ENCODE measurements around the gene CNFN. TPM values are rescaled to one million over a fixed set of nuclear protein-coding genes. Genes with fewer than 3 reads are reported as not detected.

Gene CNFN
- total and polyA plus RNA-seq, 8 donors: 2.0 to 395 (median 5.1) TPM; not detected in 4

DNA sequence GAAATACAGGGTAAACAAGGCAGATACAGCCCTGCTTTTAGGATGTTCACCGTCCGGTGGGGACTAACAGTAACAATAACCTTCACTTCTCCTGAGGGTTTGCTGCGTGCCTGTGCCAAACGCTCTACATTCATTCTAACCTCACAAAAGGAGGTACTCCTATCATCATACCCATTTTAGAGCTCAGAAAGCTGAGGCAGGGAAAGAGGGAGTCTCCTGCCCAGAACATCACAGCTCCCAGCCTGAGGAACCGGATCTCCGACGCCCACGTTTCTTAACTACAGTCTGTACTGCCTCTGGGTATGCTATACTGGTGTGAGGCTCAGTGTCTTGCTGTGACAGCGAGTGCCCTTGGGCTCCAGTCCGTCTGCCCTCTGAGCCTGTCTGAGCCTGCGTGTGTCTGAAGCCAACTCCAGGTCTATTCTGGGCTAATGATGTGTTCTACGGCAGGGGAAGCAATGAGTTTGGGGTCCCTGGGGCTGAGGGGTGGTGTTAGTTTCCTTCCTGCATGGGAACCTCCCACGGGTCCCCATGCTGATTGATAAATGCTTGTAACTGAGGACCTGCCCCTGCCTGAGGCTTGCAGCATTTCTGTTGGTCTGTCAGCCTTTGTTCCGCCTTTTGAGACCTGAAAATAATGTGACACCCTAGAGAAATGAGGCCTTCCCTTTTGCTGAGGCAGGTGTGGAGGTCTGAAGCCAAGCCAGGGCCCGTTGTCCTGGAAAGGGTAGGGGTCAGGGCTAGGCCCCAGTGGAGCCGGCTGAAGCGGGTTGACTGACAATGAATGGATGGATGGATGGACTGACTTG is 32.2 kb upstream of the CNFN start:
- Histone ChIP-seq H3K27me3 (peaks cover 0 to 24% (median 0%) of the 10 kb centered on the region in 3 donors), H3K4me1 (peaks cover 13 to 54% (median 33%) of the 10 kb centered on the region in 4 donors), H3K36me3 (peaks cover 0 to 4% (median under 1%) of the 10 kb centered on the region in 4 donors), H3K27ac (peak overlapping the region; percentile 62 to 81 (median 77)), H3K4me3 (peak overlapping the region; percentile 61 to 81 (median 64)), H3K9me3 (no peaks in the 10 kb centered on the region)
- TF ChIP-seq CTCF (IDR thresholded peaks at IDR 0.05): no peak
- no peak for TF ChIP-seq POLR2AphosphoS5 (IDR thresholded peaks at IDR 0.05)
- no peak for TF ChIP-seq POLR2A (IDR thresholded peaks at IDR 0.05)
- no peak for TF ChIP-seq EP300 (IDR thresholded peaks at IDR 0.05)
- intact Hi-C loops (cut with DNase I; ENCODE audit: low total_unique reads): no loop called here
- 52 to 67% (median 65%) methylated on average over 15 to 17 of the region's 17 CpGs for WGBS, 5 donors
- no peak for DNase-seq

DNA sequence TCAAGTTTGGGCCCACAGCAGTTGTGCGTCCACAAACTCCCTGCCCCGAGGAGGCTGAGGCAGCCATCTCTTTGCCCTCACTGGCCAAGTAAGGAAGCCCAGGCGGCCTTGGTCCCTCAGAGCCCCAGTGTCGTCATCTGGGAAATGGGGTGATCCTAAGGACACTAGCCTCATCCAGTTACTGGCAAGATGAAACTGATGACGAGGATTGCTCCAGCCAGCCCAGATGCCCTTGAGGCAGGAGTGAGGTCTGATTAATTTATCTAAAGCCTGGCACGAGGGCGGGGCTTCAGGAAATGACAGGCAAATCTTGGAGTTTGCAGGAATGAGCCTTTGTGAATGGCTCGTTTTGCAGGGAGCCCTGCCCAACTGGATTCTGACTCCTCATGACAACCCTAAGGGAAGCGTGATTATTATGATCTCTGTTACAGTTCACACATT is 31.5 kb upstream of the CNFN start:
- DNase-seq: peak; percentile 50 to 53
- 53 to 62% (median 56%) methylated on average over 9 of the region's 9 CpGs for WGBS, 5 donors
- H3K36me3 ChIP-seq: no peaks in the 10 kb centered on the region
- peak overlapping the region in 4 of 5 donors; percentile 63 to 81 (median 78) for H3K27ac ChIP-seq
- H3K9me3 ChIP-seq: no peaks in the 10 kb centered on the region
- H3K4me1 ChIP-seq: peaks cover 13 to 52% (median 33%) of the 10 kb centered on the region in 4 donors
- no peak overlapping the region for H3K4me3 ChIP-seq
- H3K27me3 ChIP-seq: peaks cover 0 to 24% (median 0%) of the 10 kb centered on the region in 3 donors
- intact Hi-C loops (cut with DNase I; ENCODE audit: low total_unique reads): no loop called here
- TF ChIP-seq EP300 (IDR thresholded peaks at IDR 0.05): no peak
- TF ChIP-seq CTCF (IDR thresholded peaks at IDR 0.05): no peak
- TF ChIP-seq POLR2AphosphoS5 (IDR thresholded peaks at IDR 0.05): no peak
- TF ChIP-seq POLR2A (IDR thresholded peaks at IDR 0.05): no peak

GRCh38 chr19:42421101-42421500 is 31.0 kb upstream of the CNFN start:
- Histone ChIP-seq H3K4me3 (no peak overlapping the region), H3K9me3 (no peaks in the 10 kb centered on the region), H3K4me1 (peaks cover 13 to 52% (median 33%) of the 10 kb centered on the region in 4 donors), H3K27ac (peak overlapping the region in 2 of 5 donors; percentile 22 to 81), H3K36me3 (no peaks in the 10 kb centered on the region), H3K27me3 (peaks cover 0 to 24% (median 0%) of the 10 kb centered on the region in 3 donors)
- no peak for TF ChIP-seq POLR2A (IDR thresholded peaks at IDR 0.05)
- no peak for TF ChIP-seq CTCF (IDR thresholded peaks at IDR 0.05)
- no peak for TF ChIP-seq POLR2AphosphoS5 (IDR thresholded peaks at IDR 0.05)
- TF ChIP-seq EP300 (IDR thresholded peaks at IDR 0.05): no peak
- DNase-seq: no peak
- intact Hi-C loops (cut with DNase I; ENCODE audit: low total_unique reads): no loop called here
- 76 to 87% (median 83%) methylated on average over 4 of the region's 4 CpGs for WGBS, 5 donors

DNA sequence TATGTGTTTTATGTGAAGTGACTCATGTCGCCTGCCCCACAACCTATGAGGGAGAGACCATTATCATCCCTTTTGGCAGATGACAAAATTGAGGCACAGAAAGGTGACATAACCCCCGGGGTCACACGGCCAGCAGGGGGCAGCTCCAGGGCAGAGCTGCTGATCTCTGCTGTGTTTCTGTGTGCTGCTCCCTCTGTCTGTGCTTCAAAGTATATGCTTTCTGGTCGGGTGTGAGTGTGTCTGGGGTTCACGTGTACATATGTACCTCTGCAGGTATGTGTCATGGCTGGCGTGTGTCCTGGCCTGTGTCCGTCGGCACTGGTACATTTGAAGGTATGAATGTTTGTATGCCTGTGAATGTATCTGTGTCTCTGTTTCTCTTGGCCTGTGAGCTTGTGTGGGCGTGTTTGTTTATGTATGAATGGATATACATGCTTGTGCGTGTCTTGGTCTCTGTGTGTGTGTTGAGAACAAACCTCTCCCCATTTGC is 30.0 kb upstream of the CNFN start:
- intact Hi-C loops (cut with DNase I; ENCODE audit: low total_unique reads): no loop called here
- H3K27ac ChIP-seq: no peak overlapping the region
- 28 to 38% (median 32%) methylated on average over 9 to 10 of the region's 10 CpGs for WGBS, 5 donors
- peaks cover 0 to 24% (median 0%) of the 10 kb centered on the region in 3 donors for H3K27me3 ChIP-seq
- no peaks in the 10 kb centered on the region for H3K9me3 ChIP-seq
- peaks cover 0 to under 1% (median 0%) of the 10 kb centered on the region in 4 donors for H3K36me3 ChIP-seq
- no peak for TF ChIP-seq EP300 (IDR thresholded peaks at IDR 0.05)
- TF ChIP-seq CTCF (IDR thresholded peaks at IDR 0.05): peak in 5 of 7 experiments; percentile 27 to 63 (median 47)
- no peak for TF ChIP-seq POLR2A (IDR thresholded peaks at IDR 0.05)
- no peak for TF ChIP-seq POLR2AphosphoS5 (IDR thresholded peaks at IDR 0.05)
- no peak overlapping the region for H3K4me3 ChIP-seq
- H3K4me1 ChIP-seq: peaks cover 13 to 52% (median 33%) of the 10 kb centered on the region in 4 donors
- peak; percentile 48 to 69 for DNase-seq

All from stomach (tissue), 9 donors.